ENCODE data around the gene FER.
"Not testable (repeated sequence)": the region's sequence is repeated elsewhere in the genome, so short reads cannot be mapped to it uniquely, and the experiment has no call there.

Gene FER

GRCh38 chr5:108881133-108881532 is 133.4 kb downstream of the FER start:
- no peak for DNase-seq (ENCODE audit: low read depth in 2 of 2)

GRCh38 chr5:108884736-108885135 is 137.0 kb downstream of the FER start:
- no peak for DNase-seq (ENCODE audit: low read depth in 2 of 2)

GRCh38 chr5:108898257-108898656 is 150.6 kb downstream of the FER start:
- no peak for DNase-seq (ENCODE audit: low read depth in 2 of 2)

GRCh38 chr5:108898707-108899106 is 151.0 kb downstream of the FER start:
- DNase-seq (ENCODE audit: low read depth in 2 of 2): no peak

DNA sequence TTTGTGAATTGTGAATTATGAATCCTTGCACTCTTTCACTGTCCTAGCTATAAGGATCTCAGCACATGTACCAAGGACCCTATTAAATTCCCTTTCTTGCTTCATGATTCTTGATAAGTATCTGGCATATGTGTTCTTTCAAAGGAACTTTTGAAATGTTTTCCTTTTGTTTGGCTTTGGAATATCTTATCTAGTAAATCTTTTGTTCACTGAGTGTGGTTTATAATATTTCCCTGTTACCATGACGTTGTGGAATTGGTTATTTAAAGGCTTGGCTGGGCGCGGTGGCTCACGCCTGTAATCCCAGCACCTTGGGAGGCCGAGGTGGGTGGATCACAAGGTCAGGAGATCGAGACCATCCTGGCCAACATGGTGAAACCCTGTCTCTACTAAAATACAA is 151.5 kb downstream of the FER start:
- not testable (repeated sequence) for DNase-seq (ENCODE audit: low read depth in 2 of 2)

DNA sequence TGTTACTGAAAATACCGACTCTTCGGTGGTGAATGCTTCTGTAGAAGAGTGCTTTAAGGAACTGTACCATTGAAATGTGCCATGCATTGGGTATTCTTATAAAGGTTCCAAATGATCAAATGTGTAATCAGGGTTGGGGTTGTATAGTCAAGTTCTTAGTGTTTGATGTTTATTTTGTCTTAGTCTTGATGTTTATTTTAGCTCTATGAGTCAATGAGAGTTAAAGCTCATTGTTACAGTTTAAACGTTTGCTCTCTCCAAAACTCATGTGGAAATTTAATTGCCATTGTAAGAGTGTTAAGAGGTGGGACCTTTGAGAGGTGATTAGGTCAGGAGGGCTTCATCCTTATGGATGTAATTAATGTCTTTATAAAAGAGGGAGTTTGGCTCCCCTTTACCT is 153.0 kb downstream of the FER start:
- DNase-seq (ENCODE audit: low read depth in 2 of 2): no peak

DNA sequence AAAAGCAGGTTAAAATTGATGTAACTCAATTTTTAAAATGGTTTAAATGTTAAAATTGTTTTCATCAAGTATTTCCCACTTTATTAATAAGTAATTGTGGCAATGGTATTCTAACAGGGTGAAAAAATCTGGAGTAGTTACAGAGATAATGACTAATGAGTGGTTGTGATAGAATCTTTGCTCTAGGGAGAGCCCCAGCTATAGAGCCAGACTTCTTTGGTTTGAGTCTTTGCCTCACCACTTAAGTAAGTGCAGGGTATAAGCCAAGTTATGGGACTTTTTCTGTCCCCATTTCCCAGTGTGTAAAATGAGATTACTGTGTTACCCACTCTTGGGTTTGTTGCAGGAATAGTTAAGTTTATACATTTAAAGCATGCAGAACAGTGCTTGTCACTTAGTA is 158.1 kb downstream of the FER start:
- no peak for DNase-seq (ENCODE audit: low read depth in 2 of 2)

DNA sequence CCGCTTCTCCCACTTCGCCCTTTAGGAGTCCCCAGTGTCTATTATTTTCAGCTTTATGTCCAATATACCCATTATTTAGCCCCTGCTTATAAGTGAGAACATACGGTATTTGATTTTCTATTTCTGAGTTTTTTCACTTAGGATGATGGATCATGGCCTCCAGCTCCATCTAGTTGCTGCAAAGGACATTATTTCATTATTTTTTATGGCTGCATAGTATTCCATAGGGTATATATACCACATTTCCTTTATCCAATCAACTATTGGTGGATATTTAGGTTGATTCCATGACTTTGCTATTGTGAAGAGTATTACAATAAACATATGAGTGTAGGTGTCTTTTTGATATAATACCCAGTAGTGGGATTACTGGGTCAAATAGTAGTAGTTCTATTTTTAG is 162.9 kb downstream of the FER start:
- DNase-seq (ENCODE audit: low read depth in 2 of 2): no peak

DNA sequence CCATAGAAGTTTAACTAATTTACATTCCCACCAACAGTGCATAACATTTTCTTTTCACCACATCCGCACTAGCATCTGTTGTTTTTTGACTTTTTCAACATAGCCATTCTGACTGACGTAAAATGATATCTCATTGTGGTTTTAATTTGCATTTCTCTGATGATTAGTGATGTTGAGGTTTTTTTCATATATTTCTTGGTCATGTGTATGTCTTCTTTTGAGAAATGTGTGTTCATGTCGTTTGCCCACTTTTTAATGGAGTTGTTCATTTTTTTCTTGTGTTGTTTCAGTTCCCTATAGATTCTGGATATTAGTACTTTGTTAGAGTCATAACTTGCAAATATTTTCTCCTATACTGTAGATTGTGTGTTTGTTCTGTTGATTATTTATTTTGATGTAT is 163.4 kb downstream of the FER start:
- no peak for DNase-seq (ENCODE audit: low read depth in 2 of 2)

DNA sequence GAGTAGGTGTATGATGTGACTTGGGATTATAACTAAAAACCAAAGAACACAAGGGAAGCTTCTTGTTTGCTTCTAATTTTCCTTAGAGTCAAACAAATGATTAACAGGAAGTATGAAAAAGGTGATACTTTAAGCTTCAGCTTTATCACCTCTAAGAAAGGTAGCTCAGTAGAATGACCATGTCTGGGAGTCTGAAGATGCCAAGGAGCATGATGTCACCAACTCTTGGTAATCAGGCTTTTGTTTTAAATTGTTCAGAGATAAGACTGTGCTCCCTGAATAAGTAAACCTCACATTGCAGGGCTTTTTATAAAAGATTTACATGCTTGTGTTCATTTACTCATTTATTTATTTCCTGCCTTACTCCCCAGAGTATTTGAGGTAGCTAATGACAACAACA is 169.9 kb downstream of the FER start:
- no peak for DNase-seq (ENCODE audit: low read depth in 2 of 2)

- no peak for DNase-seq (ENCODE audit: low read depth in 2 of 2)
These were observed 172.1 kb downstream of the FER start for GRCh38 chr5:108919591-108920326.

DNA sequence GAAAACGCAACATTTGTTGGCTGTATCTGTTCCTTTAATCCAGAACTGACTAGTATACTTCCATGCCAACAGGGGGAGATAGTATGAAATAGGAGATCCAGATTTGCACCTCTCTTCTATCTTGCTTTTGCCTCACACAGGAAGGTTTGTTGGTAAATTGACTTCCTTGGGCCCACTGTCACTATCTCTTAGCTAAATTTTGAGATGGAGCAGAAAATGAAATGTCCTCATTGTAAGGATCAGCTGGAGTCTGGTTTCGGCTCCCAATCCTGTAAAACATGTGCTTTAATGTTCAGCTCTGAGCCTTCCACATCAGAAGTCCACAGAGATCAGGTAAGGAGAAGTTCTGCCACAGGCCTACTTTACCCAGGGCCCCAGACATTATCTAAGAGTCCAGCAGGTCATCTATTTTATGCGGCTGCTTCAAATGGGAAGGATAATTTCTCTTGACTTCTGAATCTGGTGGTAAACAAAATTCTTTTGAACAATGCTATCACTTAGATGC is 176.8 kb downstream of the FER start:
- DNase-seq (ENCODE audit: low read depth in 2 of 2): no peak

- no peak for DNase-seq (ENCODE audit: low read depth in 2 of 2)
These were observed 177.4 kb downstream of the FER start for GRCh38 chr5:108925073-108925472.

GRCh38 chr5:108930107-108930506 is 182.4 kb downstream of the FER start:
- DNase-seq (ENCODE audit: low read depth in 2 of 2): no peak

GRCh38 chr5:108935611-108936010 is 187.9 kb downstream of the FER start:
- no peak for DNase-seq (ENCODE audit: low read depth in 2 of 2)

DNA sequence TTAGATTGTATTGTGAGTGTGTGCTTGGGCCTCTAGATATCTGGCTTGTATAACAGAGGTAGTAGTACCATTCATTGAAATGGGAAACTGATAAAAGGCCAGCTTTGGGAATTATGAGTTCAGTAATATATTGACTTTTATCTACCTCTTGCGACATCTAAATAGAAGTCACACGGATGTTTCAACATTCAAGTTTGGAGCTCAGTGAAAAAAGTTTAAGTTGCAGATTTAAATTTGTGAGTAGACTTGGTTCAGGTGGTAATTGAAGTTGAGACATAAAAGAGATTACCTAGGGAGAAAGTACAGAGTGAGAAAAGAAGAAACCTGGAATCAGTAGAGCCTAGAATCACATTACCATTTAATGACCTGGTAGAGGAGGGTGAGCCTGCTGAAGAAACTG is 189.5 kb downstream of the FER start:
- DNase-seq (ENCODE audit: low read depth in 2 of 2): no peak

GRCh38 chr5:108940506-108940905 is 192.8 kb downstream of the FER start:
- DNase-seq (ENCODE audit: low read depth in 2 of 2): no peak

- DNase-seq (ENCODE audit: low read depth in 2 of 2): no peak
These were observed 194.0 kb downstream of the FER start for GRCh38 chr5:108941746-108942145.

- DNase-seq (ENCODE audit: low read depth in 2 of 2): no peak
These were observed 195.0 kb downstream of the FER start for GRCh38 chr5:108942701-108943100.

- no peak for DNase-seq (ENCODE audit: low read depth in 2 of 2)
These were observed 197.4 kb downstream of the FER start for GRCh38 chr5:108945094-108945493.

DNA sequence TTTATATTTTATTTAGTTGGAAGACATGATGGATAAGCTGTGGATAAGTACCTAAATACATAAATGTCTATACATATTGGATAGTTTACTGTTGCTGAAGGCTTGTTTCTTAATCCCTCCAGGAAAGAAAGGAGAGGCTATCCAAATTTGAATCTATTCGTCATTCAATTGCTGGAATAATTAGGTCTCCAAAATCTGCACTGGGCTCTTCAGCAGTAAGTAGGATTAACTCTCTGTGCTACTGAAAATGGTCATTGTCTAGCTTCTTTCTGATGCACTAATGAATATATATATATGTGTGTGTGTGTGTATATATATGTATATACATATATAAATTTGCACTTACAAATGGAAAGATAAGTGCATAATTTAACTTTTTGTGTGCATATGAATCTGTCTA is 198.3 kb downstream of the FER start:
- no peak for DNase-seq (ENCODE audit: low read depth in 2 of 2)

DNA sequence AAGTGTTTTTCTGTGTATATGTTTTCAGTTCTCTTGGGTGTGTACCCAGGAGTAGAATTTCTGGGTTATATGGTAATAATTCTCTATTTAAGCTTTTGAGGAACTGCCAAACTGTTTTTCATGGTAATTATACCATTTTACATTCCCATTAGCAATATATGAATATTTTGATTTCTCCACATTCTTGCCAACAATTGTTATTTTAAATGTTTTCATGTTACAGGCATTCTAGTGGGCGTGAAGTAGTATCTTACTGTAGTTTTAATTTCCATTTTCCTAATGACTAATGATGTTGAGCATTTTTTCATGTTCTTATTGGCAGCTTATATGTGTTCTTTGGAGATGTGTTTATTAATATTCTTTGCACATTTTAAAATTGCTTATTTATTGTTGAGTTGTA is 199.5 kb downstream of the FER start:
- DNase-seq (ENCODE audit: low read depth in 2 of 2): no peak

GRCh38 chr5:108950276-108950675 is 202.6 kb downstream of the FER start:
- DNase-seq (ENCODE audit: low read depth in 2 of 2): no peak

DNA sequence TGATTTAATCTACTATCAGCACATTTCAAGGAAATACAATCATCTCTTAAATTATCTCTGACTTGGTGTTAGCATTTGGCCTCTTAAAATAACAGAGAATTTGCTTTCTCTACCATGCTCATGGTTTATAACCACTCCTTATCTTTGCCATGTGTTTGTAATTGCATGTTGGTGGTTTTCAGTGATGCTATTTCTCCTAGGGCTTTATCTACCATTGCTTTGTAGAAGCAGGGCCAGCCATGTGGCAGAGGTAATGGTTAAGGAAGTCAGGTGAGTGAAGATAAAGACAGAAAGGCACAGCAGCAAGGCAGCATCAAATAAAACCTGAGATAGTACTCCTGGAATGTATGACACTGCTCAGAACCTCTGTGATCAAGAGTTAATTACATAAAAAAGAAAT is 206.2 kb downstream of the FER start:
- no peak for DNase-seq (ENCODE audit: low read depth in 2 of 2)

Data from stimulated activated CD8-positive, alpha-beta memory T cell treated with anti-CD3 and anti-CD28 coated beads, Interleukin-2, amount 100 ng/mL, for 1 hour (primary cell).